ENCODE measurements around the gene TSPAN13. TPM values are rescaled to one million over a fixed set of nuclear protein-coding genes. Genes with fewer than 3 reads are reported as not detected.

Gene TSPAN13
- total RNA-seq, 3 donors from 2014 or later: 10.2 to 73.8 (median 42.6) TPM

- Histone ChIP-seq H3K36me3 (no peaks in the 10 kb centered on the region), H3K4me1 (no peaks in the 10 kb centered on the region), H3K9me3 (no peaks in the 10 kb centered on the region), H3K27ac (peak overlapping the region in 1 of 2 donors; percentile 48), H3K27me3 (no peaks in the 10 kb centered on the region), H3K4me3 (no peak overlapping the region)
- DNase-seq (ENCODE audit: low spot score in 2 of 2): no peak
- intact Hi-C loops (cut with DNase I; ENCODE audit: low total_unique reads): no loop called here
- no peak for TF ChIP-seq POLR2A (IDR thresholded peaks at IDR 0.05)
- TF ChIP-seq CTCF (IDR thresholded peaks at IDR 0.05): no peak
- TF ChIP-seq POLR2AphosphoS5 (IDR thresholded peaks at IDR 0.05): no peak
Measured at GRCh38 chr7:16805441-16805840, 51.9 kb downstream of the TSPAN13 start.

- no peak for DNase-seq (ENCODE audit: low spot score in 2 of 2)
- Histone ChIP-seq H3K27ac (no peak overlapping the region), H3K4me1 (no peaks in the 10 kb centered on the region), H3K9me3 (no peaks in the 10 kb centered on the region), H3K27me3 (no peaks in the 10 kb centered on the region), H3K4me3 (no peak overlapping the region), H3K36me3 (no peaks in the 10 kb centered on the region)
- intact Hi-C loops (cut with DNase I; ENCODE audit: low total_unique reads): no loop called here
- TF ChIP-seq POLR2AphosphoS5 (IDR thresholded peaks at IDR 0.05): no peak
- TF ChIP-seq CTCF (IDR thresholded peaks at IDR 0.05): no peak
- no peak for TF ChIP-seq POLR2A (IDR thresholded peaks at IDR 0.05)
Measured at GRCh38 chr7:16810112-16810511, 56.6 kb downstream of the TSPAN13 start.

GRCh38 chr7:16810573-16810972 lies 57.0 kb downstream of the TSPAN13 start:
- Histone ChIP-seq H3K4me3 (no peak overlapping the region), H3K9me3 (no peaks in the 10 kb centered on the region), H3K4me1 (no peaks in the 10 kb centered on the region), H3K27ac (no peak overlapping the region), H3K36me3 (no peaks in the 10 kb centered on the region), H3K27me3 (no peaks in the 10 kb centered on the region)
- intact Hi-C loops (cut with DNase I; ENCODE audit: low total_unique reads): no loop called here
- DNase-seq (ENCODE audit: low spot score in 2 of 2): no peak
- no peak for TF ChIP-seq CTCF (IDR thresholded peaks at IDR 0.05)
- no peak for TF ChIP-seq POLR2A (IDR thresholded peaks at IDR 0.05)
- TF ChIP-seq POLR2AphosphoS5 (IDR thresholded peaks at IDR 0.05): no peak

GRCh38 chr7:16811551-16811950 lies 58.0 kb downstream of the TSPAN13 start:
- Histone ChIP-seq H3K4me1 (no peaks in the 10 kb centered on the region), H3K9me3 (no peaks in the 10 kb centered on the region), H3K27me3 (no peaks in the 10 kb centered on the region), H3K27ac (no peak overlapping the region), H3K36me3 (no peaks in the 10 kb centered on the region), H3K4me3 (no peak overlapping the region)
- intact Hi-C loops (cut with DNase I; ENCODE audit: low total_unique reads): no loop called here
- DNase-seq (ENCODE audit: low spot score in 2 of 2): no peak
- TF ChIP-seq CTCF (IDR thresholded peaks at IDR 0.05) (no peak), POLR2AphosphoS5 (IDR thresholded peaks at IDR 0.05) (no peak), POLR2A (IDR thresholded peaks at IDR 0.05) (no peak)

- Histone ChIP-seq H3K9me3 (no peaks in the 10 kb centered on the region), H3K4me1 (no peaks in the 10 kb centered on the region), H3K27me3 (no peaks in the 10 kb centered on the region), H3K27ac (peak overlapping the region in 1 of 2 donors; percentile 6), H3K4me3 (no peak overlapping the region), H3K36me3 (no peaks in the 10 kb centered on the region)
- DNase-seq (ENCODE audit: low spot score in 2 of 2): no peak
- intact Hi-C loops (cut with DNase I; ENCODE audit: low total_unique reads): no loop called here
- TF ChIP-seq POLR2AphosphoS5 (IDR thresholded peaks at IDR 0.05) (no peak), CTCF (IDR thresholded peaks at IDR 0.05) (no peak), POLR2A (IDR thresholded peaks at IDR 0.05) (no peak)
Measured at GRCh38 chr7:16812542-16813231, 59.1 kb downstream of the TSPAN13 start.
